Kidney (tissue), 14 donors: ENCODE data around the gene CHMP4B. TPM values are rescaled to one million over a fixed set of nuclear protein-coding genes. Genes with fewer than 3 reads are reported as not detected.

Source experiments
- DNase-seq, 5 donors: peaks; one replicate each; pipeline ENCODE4 v3.0.0-alpha.2; 2013 to 2020
- FAIRE-seq: peaks from 2 replicates; lab custom pipeline; 2012; peaks lifted over from hg19 to GRCh38; lab: Jason Lieb, UNC
- H3K27ac ChIP-seq, 2 donors: one replicate each; pipeline ENCODE4 v1.7.0; 2013; ENCODE audit warnings: low read depth in 2 of 2, low read length in 2 of 2, inconsistent platforms in 1 of 2
- H3K27me3 ChIP-seq: one replicate; pipeline ENCODE4 v1.7.1; 2013; ENCODE audit warnings: low read length, inconsistent platforms; ENCODE audit not compliant: control insufficient read depth, insufficient read depth
- H3K36me3 ChIP-seq, 3 donors: one replicate each; pipeline versions ENCODE4 v1.7.0 to v1.7.1; 2013; ENCODE audit warnings: low read length in 3 of 3, control low read depth in 1 of 3, inconsistent platforms in 1 of 3; ENCODE audit not compliant: insufficient read depth in 3 of 3, control insufficient read depth in 2 of 3
- H3K4me1 ChIP-seq, 3 donors: one replicate each; pipeline versions ENCODE4 v1.7.0 to v1.7.1; 2013; ENCODE audit warnings: low read length in 3 of 3, inconsistent platforms in 1 of 3, low read depth in 1 of 3; ENCODE audit not compliant: control insufficient read depth in 2 of 3, insufficient read depth in 2 of 3
- H3K4me3 ChIP-seq, 3 donors: one replicate each; pipeline versions ENCODE4 v1.7.0 to v1.8.1; 2013; ENCODE audit warnings: low read length in 3 of 3, control low read depth in 1 of 3, inconsistent platforms in 1 of 3
- H3K9ac ChIP-seq, 3 donors: one replicate each; pipeline versions ENCODE4 v1.7.0 to v1.7.1; 2013; ENCODE audit warnings: low read length in 3 of 3, control low read depth in 1 of 3, inconsistent platforms in 1 of 3
- H3K9me3 ChIP-seq, 3 donors: one replicate each; pipeline versions ENCODE4 v1.7.0 to v1.7.1; 2013; ENCODE audit warnings: low read length in 3 of 3, control low read depth in 1 of 3, inconsistent platforms in 1 of 3; ENCODE audit not compliant: control insufficient read depth in 2 of 3, insufficient read depth in 1 of 3
- CTCF ChIP-seq: IDR thresholded peaks from 3 replicates; pipeline ENCODE4 v1.5.1; 2012; ENCODE audit warnings: mild to moderate bottlenecking, moderate library complexity, borderline replicate concordance; ENCODE audit not compliant: insufficient read depth; ENCODE audit errors: extremely low read depth
- intact Hi-C: fragments of 100-400 bp; cut with DNase I; formaldehyde crosslinking; loops from one replicate; pipeline ENCODE4 v1.11.1; 2022
- polyA plus RNA-seq: library from polyadenylated mRNA; stranded (reverse); fragments of 350-450 nt; fragmentation: Illumina TruSeq; extraction: RNeasy Lipid Tissue Mini Kit (QIAGEN cat#74804); gene quantifications from one replicate; pipeline ENCODE4 v1.2.3, GENCODE V29; 2014; ENCODE audit warnings: low read depth, low replicate concordance; ENCODE audit not compliant: insufficient read depth
- total RNA-seq: library from RNA; stranded (reverse); fragmentation: NEBNext Ultra II Directional; extraction: Animal tissue kit (Norgen Biotek cat#: 25700); gene quantifications from one replicate; pipeline ENCODE4 v1.2.1, GENCODE V29; 2021
- donor health status: control.
- donor health status: control.
- donor health status: control.
- donor health status: control.
- donor health status: control.
- donor health status: DM: yes; HTN: yes; CAD: no.
- donor health status: Normal renal cell carcinoma (clear cell type).

The CHMP4B gene
- total and polyA plus RNA-seq, 2 donors from 2014 or later: 104 to 137 TPM

- no peaks in the 10 kb centered on the region for H3K36me3 ChIP-seq
- DNase-seq (peak in 4 of 5 donors; percentile 46 to 67 (median 52)), FAIRE-seq (no peak)
- intact Hi-C loops: no loop called here
- no peak overlapping the region for H3K4me3 ChIP-seq
- no peak overlapping the region for H3K27ac ChIP-seq
- peaks cover 3 to 36% (median 30%) of the 10 kb centered on the region in 3 donors for H3K4me1 ChIP-seq
- no peaks in the 10 kb centered on the region for H3K9me3 ChIP-seq
- H3K9ac ChIP-seq: no peak overlapping the region
- TF ChIP-seq CTCF: no peak
- no peaks in the 10 kb centered on the region for H3K27me3 ChIP-seq
Observed at GRCh38 chr20:33832103-33832804, 21.1 kb downstream of the CHMP4B start.

GRCh38 chr20:33833333-33833732, 22.2 kb downstream of the CHMP4B start:
- intact Hi-C loops: no loop called here
- H3K27ac ChIP-seq: no peak overlapping the region
- FAIRE-seq: no peak
- no peak overlapping the region for H3K4me3 ChIP-seq
- no peaks in the 10 kb centered on the region for H3K9me3 ChIP-seq
- H3K27me3 ChIP-seq: no peaks in the 10 kb centered on the region
- peaks cover 3 to 31% (median 29%) of the 10 kb centered on the region in 3 donors for H3K4me1 ChIP-seq
- H3K9ac ChIP-seq: no peak overlapping the region
- no peak for TF ChIP-seq CTCF
- H3K36me3 ChIP-seq: no peaks in the 10 kb centered on the region
- DNase-seq: no peak

GRCh38 chr20:33835615-33836172, 24.5 kb downstream of the CHMP4B start:
- no peak overlapping the region for H3K9ac ChIP-seq
- no peak for FAIRE-seq
- no peak for TF ChIP-seq CTCF

More at GRCh38 chr20:33835615-33836172, 24.5 kb downstream of the CHMP4B start:
- no peak for DNase-seq
- Histone ChIP-seq H3K27ac (no peak overlapping the region), H3K4me3 (no peak overlapping the region), H3K27me3 (no peaks in the 10 kb centered on the region), H3K4me1 (peaks cover 3 to 27% (median 24%) of the 10 kb centered on the region in 3 donors), H3K9me3 (no peaks in the 10 kb centered on the region), H3K36me3 (no peaks in the 10 kb centered on the region)
- intact Hi-C loops: no loop called here
